ENCODE measurements around the gene FAR2.

FAR2 gene

DNA sequence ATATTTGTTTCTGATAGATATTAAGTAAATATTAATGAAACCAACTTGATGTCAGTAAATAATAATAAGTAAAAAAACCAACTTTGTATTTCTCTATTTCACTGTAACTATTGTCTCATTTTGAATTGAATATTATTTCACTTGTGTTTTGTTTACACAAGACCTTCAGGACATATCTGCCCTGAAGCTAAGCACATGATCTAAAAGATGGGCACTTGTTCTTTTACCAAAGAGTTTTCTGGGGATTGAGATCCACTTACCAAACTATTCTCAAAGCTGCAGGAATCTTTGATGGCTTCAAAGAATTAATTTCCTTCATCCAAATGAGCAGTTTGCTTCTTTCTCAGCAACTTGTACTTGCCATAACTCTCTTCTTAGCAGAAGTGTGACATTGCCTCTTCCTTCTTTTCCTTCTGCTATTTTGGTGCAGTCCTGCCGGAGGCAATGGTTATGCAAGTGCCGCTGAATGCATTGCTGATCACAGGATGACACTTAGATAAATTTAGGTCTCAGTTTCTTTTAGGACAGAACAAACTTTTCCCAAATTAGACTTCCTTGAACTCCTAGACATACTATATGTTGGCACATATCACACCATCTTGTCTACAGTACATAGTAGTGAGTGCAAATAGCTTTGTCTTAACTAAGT, 9.2 kb downstream of the FAR2 start:
- Histone ChIP-seq H3K27me3 (ENCODE audit: insufficient read depth, low read depth, severe bottlenecking) (no peaks in the 10 kb centered on the region), H3K4me3 (ENCODE audit: low read depth, low read length) (no peak overlapping the region), H3K9me3 (ENCODE audit: severe bottlenecking) (no peaks in the 10 kb centered on the region), H3K36me3 (no peaks in the 10 kb centered on the region), H3K27ac (no peak overlapping the region)
- no peak for DNase-seq
- TF ChIP-seq, protein P1, sequence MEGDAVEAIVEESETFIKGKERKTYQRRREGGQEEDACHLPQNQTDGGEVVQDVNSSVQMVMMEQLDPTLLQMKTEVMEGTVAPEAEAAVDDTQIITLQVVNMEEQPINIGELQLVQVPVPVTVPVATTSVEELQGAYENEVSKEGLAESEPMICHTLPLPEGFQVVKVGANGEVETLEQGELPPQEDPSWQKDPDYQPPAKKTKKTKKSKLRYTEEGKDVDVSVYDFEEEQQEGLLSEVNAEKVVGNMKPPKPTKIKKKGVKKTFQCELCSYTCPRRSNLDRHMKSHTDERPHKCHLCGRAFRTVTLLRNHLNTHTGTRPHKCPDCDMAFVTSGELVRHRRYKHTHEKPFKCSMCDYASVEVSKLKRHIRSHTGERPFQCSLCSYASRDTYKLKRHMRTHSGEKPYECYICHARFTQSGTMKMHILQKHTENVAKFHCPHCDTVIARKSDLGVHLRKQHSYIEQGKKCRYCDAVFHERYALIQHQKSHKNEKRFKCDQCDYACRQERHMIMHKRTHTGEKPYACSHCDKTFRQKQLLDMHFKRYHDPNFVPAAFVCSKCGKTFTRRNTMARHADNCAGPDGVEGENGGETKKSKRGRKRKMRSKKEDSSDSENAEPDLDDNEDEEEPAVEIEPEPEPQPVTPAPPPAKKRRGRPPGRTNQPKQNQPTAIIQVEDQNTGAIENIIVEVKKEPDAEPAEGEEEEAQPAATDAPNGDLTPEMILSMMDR (IDR thresholded peaks at IDR 0.05; ENCODE audit: low read depth, low read length) = no peak

DNA sequence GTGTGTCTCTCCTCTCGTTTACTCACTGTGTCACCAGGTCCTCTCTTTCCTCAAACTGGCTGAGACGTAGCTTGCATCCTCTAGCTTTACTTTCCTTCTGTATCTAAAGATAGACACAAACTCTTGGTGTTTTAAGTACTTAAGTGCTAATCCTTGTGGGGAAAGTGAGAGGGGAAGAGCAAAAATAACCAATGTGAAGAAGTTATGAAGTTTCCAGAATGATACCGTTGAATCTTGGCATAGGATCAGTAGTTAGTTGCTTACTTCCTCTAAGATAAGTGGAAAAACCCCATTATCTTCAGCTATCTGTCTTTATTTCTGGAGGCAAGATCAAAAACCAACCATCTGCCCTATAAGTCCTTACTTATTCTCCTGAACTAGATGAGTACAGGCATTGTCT, 10.6 kb downstream of the FAR2 start:
- TF ChIP-seq, protein P1 (IDR thresholded peaks at IDR 0.05; ENCODE audit: low read depth, low read length) = no peak

DNA sequence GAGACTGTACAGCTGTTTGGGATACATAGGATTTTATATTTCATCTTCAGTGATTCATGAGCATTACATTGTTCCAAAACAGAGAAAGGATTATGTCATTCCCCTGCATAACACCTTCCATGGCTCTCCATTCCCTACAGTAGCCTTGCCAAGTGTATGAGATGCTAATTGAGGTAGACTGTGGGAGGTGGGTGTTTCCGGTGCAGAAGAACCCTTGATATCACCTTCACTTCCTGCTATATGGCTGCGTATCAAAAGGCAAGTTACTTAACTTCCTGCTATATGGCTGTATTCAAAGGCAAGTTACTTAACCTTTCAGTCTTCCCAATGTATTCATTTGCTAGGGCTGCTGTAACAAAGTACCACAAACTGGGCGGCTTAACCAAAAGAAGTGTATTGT, 11.2 kb downstream of the FAR2 start:
- Histone ChIP-seq H3K9me3 (ENCODE audit: severe bottlenecking) (no peaks in the 10 kb centered on the region), H3K36me3 (no peaks in the 10 kb centered on the region), H3K27me3 (ENCODE audit: insufficient read depth, low read depth, severe bottlenecking) (no peaks in the 10 kb centered on the region), H3K27ac (no peak overlapping the region), H3K4me3 (ENCODE audit: low read depth, low read length) (no peak overlapping the region)
- DNase-seq = no peak
- TF ChIP-seq, protein P1 (IDR thresholded peaks at IDR 0.05; ENCODE audit: low read depth, low read length) = no peak

More for the DNA sequence above, 10.6 kb downstream of the FAR2 start:
- Histone ChIP-seq H3K27me3 (ENCODE audit: insufficient read depth, low read depth, severe bottlenecking) (no peaks in the 10 kb centered on the region), H3K9me3 (ENCODE audit: severe bottlenecking) (no peaks in the 10 kb centered on the region), H3K36me3 (no peaks in the 10 kb centered on the region), H3K4me3 (ENCODE audit: low read depth, low read length) (no peak overlapping the region), H3K27ac (no peak overlapping the region)
- DNase-seq = no peak

DNA sequence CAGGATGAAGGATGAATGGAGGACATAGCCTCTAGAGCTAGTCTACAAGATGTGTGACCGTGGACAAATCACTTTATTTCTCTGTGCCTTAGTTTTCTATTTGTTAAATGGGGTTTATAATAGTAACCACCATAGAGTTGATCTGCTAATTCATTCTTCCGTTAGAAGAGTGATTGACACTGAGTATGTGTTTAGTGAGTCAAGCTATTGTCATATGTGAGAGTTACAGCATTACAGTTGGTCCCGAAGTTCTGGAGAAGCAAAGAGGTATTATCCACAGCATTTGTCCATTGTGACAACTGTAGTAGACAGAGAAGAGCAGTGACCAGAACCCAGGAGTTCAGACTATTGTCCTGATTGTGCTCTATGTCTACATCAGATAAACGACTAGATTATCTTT, 14.1 kb downstream of the FAR2 start:
- no peak for DNase-seq
- H3K27ac ChIP-seq = no peak overlapping the region

DNA sequence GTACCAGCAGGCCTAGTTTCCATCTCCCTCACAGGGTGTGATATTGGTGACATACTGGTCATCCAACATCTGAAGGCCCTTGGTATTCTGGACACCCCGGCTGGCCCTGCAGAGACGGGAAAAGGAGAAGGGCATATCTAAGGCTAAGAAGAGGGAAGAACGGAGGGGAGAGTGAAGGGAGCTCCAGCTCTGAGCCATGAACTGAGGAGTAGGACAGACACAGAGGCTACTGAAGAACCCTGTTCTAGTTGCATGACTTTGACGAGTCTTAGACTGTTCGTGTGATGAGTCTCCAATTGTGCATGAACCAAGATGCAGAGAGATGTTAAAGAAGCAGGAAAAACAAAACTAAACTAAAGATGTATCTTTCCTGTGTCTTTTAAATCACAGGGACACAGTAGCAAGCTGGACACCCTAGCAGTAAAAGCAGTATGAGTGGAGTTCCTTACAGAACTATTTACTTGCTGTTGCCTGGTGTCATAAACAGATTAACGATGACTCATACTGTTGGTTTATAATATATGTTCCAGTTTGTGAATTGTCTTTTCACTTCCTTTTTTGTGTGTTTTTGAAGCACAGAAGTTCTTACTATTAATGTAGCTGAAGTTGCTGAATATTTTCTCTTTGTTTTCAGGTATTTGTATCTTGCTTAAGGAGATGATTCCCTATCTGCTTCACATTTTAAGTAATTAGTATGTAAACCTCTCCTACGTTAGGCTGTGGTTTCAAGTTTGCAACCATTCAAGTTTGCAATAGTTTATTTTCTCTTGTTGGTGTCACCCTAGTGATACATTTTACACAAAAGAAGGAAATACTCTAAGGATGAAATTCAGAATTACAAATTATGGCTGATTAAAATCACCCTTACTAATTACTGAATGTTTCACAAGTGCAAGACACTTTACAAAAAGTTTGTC, 15.7 kb downstream of the FAR2 start:
- H3K9me3 ChIP-seq (ENCODE audit: severe bottlenecking) = no peaks in the 10 kb centered on the region
- no peaks in the 10 kb centered on the region for H3K27me3 ChIP-seq (ENCODE audit: insufficient read depth, low read depth, severe bottlenecking)
- no peak overlapping the region for H3K27ac ChIP-seq
- H3K4me3 ChIP-seq (ENCODE audit: low read depth, low read length) = no peak overlapping the region
- H3K36me3 ChIP-seq = no peaks in the 10 kb centered on the region
- DNase-seq = no peak
- TF ChIP-seq, protein P1 (IDR thresholded peaks at IDR 0.05; ENCODE audit: low read depth, low read length) = no peak

More for the DNA sequence above, 14.1 kb downstream of the FAR2 start:
- H3K27me3 ChIP-seq (ENCODE audit: insufficient read depth, low read depth, severe bottlenecking) = no peaks in the 10 kb centered on the region
- TF ChIP-seq, protein P1 (IDR thresholded peaks at IDR 0.05; ENCODE audit: low read depth, low read length) = no peak
- H3K36me3 ChIP-seq = no peaks in the 10 kb centered on the region
- no peak overlapping the region for H3K4me3 ChIP-seq (ENCODE audit: low read depth, low read length)
- no peaks in the 10 kb centered on the region for H3K9me3 ChIP-seq (ENCODE audit: severe bottlenecking)
